ENCODE measurements around the gene MSX1.

DNA sequence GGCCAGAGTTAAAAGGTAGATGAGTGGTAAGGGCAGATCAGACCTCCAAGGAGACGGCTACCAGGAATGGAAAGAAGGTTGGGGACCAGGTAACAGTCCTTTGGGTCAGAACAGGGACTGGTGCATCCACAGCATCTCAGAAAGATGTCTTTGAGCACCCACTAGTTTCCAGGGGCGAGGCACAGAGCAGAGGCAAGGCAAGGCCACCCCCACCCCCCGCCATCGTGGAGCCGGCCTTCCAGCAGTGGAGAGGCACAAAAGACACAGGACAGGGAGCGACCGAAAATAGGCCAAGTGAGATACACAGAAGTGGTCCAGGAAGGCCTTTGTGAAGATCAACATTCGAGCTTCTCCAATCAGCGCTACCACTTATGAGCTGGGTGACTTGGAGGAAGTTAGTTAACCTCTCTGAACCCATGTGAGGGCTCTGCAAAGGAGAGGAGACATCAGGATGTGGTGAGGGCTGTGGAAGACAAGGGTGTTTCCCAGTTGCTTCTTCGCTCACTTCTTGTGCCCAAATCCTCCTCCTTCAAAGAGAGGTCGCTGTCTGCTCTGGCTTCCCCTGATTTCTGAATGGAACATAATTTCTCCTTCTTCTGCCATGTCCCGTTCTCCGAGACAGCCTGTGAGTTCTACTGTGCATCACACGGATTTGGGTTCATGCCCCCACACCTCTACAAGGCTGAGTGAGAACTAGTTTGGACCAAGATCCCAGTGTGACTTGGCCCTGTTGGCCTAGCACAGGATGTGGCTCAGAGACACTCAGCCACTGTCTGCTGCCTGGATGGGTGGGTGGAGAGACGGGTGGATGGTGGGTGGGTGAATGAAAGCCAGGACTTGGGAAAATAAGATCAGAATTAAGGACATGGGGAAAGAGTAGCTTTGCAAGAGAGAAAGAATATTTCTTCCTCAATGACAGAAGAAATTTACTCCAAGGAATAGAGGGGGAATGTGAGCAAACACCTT lies 16.7 kb upstream of the MSX1 start:
- TF ChIP-seq, protein P1, sequence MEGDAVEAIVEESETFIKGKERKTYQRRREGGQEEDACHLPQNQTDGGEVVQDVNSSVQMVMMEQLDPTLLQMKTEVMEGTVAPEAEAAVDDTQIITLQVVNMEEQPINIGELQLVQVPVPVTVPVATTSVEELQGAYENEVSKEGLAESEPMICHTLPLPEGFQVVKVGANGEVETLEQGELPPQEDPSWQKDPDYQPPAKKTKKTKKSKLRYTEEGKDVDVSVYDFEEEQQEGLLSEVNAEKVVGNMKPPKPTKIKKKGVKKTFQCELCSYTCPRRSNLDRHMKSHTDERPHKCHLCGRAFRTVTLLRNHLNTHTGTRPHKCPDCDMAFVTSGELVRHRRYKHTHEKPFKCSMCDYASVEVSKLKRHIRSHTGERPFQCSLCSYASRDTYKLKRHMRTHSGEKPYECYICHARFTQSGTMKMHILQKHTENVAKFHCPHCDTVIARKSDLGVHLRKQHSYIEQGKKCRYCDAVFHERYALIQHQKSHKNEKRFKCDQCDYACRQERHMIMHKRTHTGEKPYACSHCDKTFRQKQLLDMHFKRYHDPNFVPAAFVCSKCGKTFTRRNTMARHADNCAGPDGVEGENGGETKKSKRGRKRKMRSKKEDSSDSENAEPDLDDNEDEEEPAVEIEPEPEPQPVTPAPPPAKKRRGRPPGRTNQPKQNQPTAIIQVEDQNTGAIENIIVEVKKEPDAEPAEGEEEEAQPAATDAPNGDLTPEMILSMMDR (IDR thresholded peaks at IDR 0.05): no peak
- no peak for TF ChIP-seq EZH2 (IDR thresholded peaks at IDR 0.05)

Data from neural progenitor cell (in vitro differentiated cells).